ENCODE results near the gene KIRREL3.

- TF ChIP-seq CTCF (IDR thresholded peaks at IDR 0.05; ENCODE audit: low read depth, low read length): no peak
- no peak for TF ChIP-seq EZH2phosphoT487 (IDR thresholded peaks at IDR 0.05; ENCODE audit: low read depth)
Measured at GRCh38 chr11:126662035-126662790, 338.4 kb downstream of the KIRREL3 start.
